ENCODE data around the gene FN3K. TPM values are rescaled to one million over a fixed set of nuclear protein-coding genes. Genes with fewer than 3 reads are reported as not detected.
"Not testable (repeated sequence)": the region's sequence is repeated elsewhere in the genome, so short reads cannot be mapped to it uniquely, and the experiment has no call there.

FN3K gene
- total and polyA plus RNA-seq, 4 experiments from 2014 or later = 0.26 to 8.1 (median 3.0) TPM

GRCh38 chr17:82767041-82767754 is 31.8 kb downstream of the FN3K start:
- no peaks in the 10 kb centered on the region for H3K4me1 ChIP-seq (ENCODE audit: insufficient read depth, low read length)
- Mint-ChIP-seq H3K27me3 (no peaks in the 10 kb centered on the region), H3K9me3 (no peaks in the 10 kb centered on the region), H3K4me1 (peaks cover 0 to 13% (median 10%) of the 10 kb centered on the region in 4 donors), H3K27ac (no peak overlapping the region), H3K36me3 (peaks cover 45 to 50% of the 10 kb centered on the region in 2 donors), H3K4me3 (no peak overlapping the region)
- intact Hi-C loops (cut with micrococcal nuclease) = no loop called here
- H3K9me3 ChIP-seq (ENCODE audit: control insufficient read depth in 1 of 2, low read length in 2 of 2) = no peaks in the 10 kb centered on the region
- peaks cover 24% of the 10 kb centered on the region for H3K36me3 ChIP-seq (ENCODE audit: insufficient read depth, low read length)
- peak in 4 of 5 donors; percentile 16 to 26 (median 17) for DNase-seq
- H3K4me3 ChIP-seq (ENCODE audit: low read length in 2 of 2) = no peak overlapping the region
- POLR2A ChIA-PET (ENCODE audit: partially characterized antibody) = no interaction called here
- H3K27ac ChIP-seq (ENCODE audit: low read depth, low read length) = no peak overlapping the region
- CTCF ChIA-PET (ENCODE audit: partially characterized antibody) = no interaction called here
- no peaks in the 10 kb centered on the region for H3K27me3 ChIP-seq (ENCODE audit: insufficient read depth, low read length)

- CTCF ChIA-PET (ENCODE audit: partially characterized antibody) = interaction anchor here (0.7 kb wide), 1 partner anchor 13 kb away, joined by 4 read pairs; no protein-coding TSS in a partner anchor
- H3K36me3 Mint-ChIP-seq = peaks cover 46 to 50% of the 10 kb centered on the region in 2 donors
- Histone ChIP-seq H3K27me3 (ENCODE audit: insufficient read depth, low read length) (no peaks in the 10 kb centered on the region), H3K36me3 (ENCODE audit: insufficient read depth, low read length) (peaks cover 31% of the 10 kb centered on the region), H3K4me1 (ENCODE audit: insufficient read depth, low read length) (no peaks in the 10 kb centered on the region), H3K9me3 (ENCODE audit: control insufficient read depth in 1 of 2, low read length in 2 of 2) (no peaks in the 10 kb centered on the region), H3K27ac (ENCODE audit: low read depth, low read length) (no peak overlapping the region), H3K4me3 (ENCODE audit: low read length in 2 of 2) (no peak overlapping the region)
- DNase-seq = no peak
- H3K27me3 Mint-ChIP-seq = no peaks in the 10 kb centered on the region
- intact Hi-C loops (cut with micrococcal nuclease) = no loop called here
- POLR2A ChIA-PET (ENCODE audit: partially characterized antibody) = interaction anchor here (1.0 kb wide), 1 partner anchor 148 kb away, joined by 3 read pairs; no protein-coding TSS in a partner anchor
- no peaks in the 10 kb centered on the region for H3K9me3 Mint-ChIP-seq
- no peak overlapping the region for H3K27ac Mint-ChIP-seq
- no peak overlapping the region for H3K4me3 Mint-ChIP-seq
- H3K4me1 Mint-ChIP-seq = peaks cover 0 to 11% (median 9%) of the 10 kb centered on the region in 4 donors
These were observed 33.6 kb downstream of the FN3K start for GRCh38 chr17:82769041-82769440.

GRCh38 chr17:82772026-82772425 is 36.6 kb downstream of the FN3K start:
- intact Hi-C loops (cut with micrococcal nuclease) = loop anchor here (10.0 kb wide), 1 partner anchor 417 kb away; the partner anchor contains the start of gene TEX19
- POLR2A ChIA-PET (ENCODE audit: partially characterized antibody) = no interaction called here
- no peak overlapping the region for H3K27ac Mint-ChIP-seq
- DNase-seq = no peak
- peaks cover 0 to under 1% (median 0%) of the 10 kb centered on the region in 8 donors for H3K9me3 Mint-ChIP-seq
- Histone ChIP-seq H3K27me3 (ENCODE audit: insufficient read depth, low read length) (no peaks in the 10 kb centered on the region), H3K4me3 (ENCODE audit: low read length in 2 of 2) (no peak overlapping the region), H3K4me1 (ENCODE audit: insufficient read depth, low read length) (peaks cover 9% of the 10 kb centered on the region), H3K27ac (ENCODE audit: low read depth, low read length) (no peak overlapping the region), H3K36me3 (ENCODE audit: insufficient read depth, low read length) (peaks cover 25% of the 10 kb centered on the region), H3K9me3 (ENCODE audit: control insufficient read depth in 1 of 2, low read length in 2 of 2) (no peaks in the 10 kb centered on the region)
- H3K4me3 Mint-ChIP-seq = no peak overlapping the region
- peaks cover 6 to 13% (median 11%) of the 10 kb centered on the region in 4 donors for H3K4me1 Mint-ChIP-seq
- CTCF ChIA-PET (ENCODE audit: partially characterized antibody) = interaction anchor here (1.7 kb wide), 1 partner anchor 10 kb away, joined by 5 read pairs; no protein-coding TSS in a partner anchor
- H3K27me3 Mint-ChIP-seq = no peaks in the 10 kb centered on the region
- peaks cover 35 to 36% of the 10 kb centered on the region in 2 donors for H3K36me3 Mint-ChIP-seq

DNA sequence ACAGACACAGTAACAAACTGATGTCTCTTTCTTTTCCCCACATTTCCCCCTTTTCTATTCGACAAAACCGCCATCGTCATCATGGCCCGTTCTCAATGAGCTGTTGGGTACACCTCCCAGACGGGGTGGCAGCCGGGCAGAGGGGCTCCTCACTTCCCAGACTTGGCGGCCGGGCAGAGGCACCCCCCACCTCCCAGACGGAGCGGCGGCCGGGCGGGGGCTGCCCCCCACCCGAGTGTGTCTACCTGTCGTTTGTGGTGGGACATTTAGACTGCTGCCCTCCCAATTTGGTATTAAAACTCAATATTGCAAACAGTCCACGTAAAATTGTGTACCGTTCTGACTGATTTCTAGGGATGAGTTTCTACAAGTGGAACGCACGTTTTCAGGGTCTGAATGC is 39.0 kb downstream of the FN3K start:
- H3K9me3 Mint-ChIP-seq; POLR2A ChIA-PET (ENCODE audit: partially characterized antibody); H3K4me3 ChIP-seq (ENCODE audit: low read length in 2 of 2); H3K4me1 ChIP-seq (ENCODE audit: insufficient read depth, low read length); H3K27ac ChIP-seq (ENCODE audit: low read depth, low read length); H3K27me3 Mint-ChIP-seq; H3K9me3 ChIP-seq (ENCODE audit: control insufficient read depth in 1 of 2, low read length in 2 of 2); DNase-seq; H3K27ac Mint-ChIP-seq; H3K27me3 ChIP-seq (ENCODE audit: insufficient read depth, low read length): not testable (repeated sequence)
- H3K36me3 Mint-ChIP-seq = peaks cover 22 to 23% of the 10 kb centered on the region in 2 donors
- peaks cover 6 to 11% (median 11%) of the 10 kb centered on the region in 4 donors for H3K4me1 Mint-ChIP-seq
- intact Hi-C loops (cut with micrococcal nuclease) = loop anchor here (2.0 to 10.0 kb wide), 2 partner anchors 106 to 420 kb away; partner anchors contain the start of gene TEX19
- peaks cover 16% of the 10 kb centered on the region for H3K36me3 ChIP-seq (ENCODE audit: insufficient read depth, low read length)
- peak overlapping the region in 1 of 8 donors; percentile 29 for H3K4me3 Mint-ChIP-seq
- CTCF ChIA-PET (ENCODE audit: partially characterized antibody) = interaction anchor here (0.9 to 1.3 kb wide), 5 partner anchors 15 to 427 kb away, joined by 3 to 5 read pairs (median 3); no protein-coding TSS in a partner anchor

DNA sequence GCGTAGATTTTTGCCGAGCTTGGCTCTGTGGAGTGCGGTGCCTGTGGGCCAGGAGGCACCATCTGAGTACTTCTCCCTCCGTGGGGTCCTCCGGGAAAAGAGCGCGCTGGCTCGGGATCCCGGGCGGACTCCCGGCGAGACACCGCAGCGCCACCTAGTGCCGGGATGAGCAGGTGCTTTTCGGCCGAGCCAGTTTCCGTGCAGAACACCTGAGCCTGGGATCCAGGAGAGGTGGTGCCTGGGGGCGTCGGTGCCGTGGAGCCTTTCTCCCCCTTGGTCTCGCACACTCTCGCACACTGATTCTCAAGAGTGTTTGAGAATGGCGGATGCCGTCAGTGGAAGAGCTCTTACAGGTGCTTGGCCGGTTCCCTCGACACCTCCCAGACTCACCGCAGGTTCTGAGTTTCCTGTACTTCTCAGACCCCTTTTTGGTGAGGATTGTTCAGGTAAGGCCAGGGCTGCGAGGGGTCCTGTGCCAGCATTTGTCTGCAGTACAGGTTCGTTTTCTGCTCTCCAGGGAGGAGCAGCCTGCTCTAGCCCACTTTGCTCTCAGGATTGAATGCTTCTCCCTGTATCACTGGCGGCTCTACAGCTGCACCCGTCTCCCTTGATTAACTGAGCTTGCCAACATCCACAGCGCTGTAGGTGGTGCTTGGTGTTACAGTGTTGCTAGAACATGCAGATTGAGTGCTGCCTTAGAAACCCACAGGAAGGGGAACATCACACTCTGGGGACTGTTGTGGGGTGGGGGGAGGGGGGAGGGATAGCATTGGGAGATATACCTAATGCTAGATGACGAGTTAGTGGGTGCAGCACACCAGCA is 39.8 kb downstream of the FN3K start:
- no peaks in the 10 kb centered on the region for H3K27me3 ChIP-seq (ENCODE audit: insufficient read depth, low read length)
- no peaks in the 10 kb centered on the region for H3K27me3 Mint-ChIP-seq
- intact Hi-C loops (cut with micrococcal nuclease) = loop anchor here (2.0 to 10.0 kb wide), 2 partner anchors 106 to 420 kb away; partner anchors contain the start of gene TEX19
- H3K27ac Mint-ChIP-seq = peak overlapping the region in 2 of 7 donors; percentile 41 to 77
- peak overlapping the region in 2 of 8 donors; percentile 29 to 69 for H3K4me3 Mint-ChIP-seq
- ChIA-PET POLR2A (ENCODE audit: partially characterized antibody) (no interaction called here), CTCF (ENCODE audit: partially characterized antibody) (interaction anchor here (0.8 to 1.3 kb wide), 6 partner anchors 12 to 426 kb away, joined by 3 to 6 read pairs (median 4); no protein-coding TSS in a partner anchor)
- H3K4me1 ChIP-seq (ENCODE audit: insufficient read depth, low read length) = peaks cover 9% of the 10 kb centered on the region
- H3K4me3 ChIP-seq (ENCODE audit: low read length in 2 of 2) = no peak overlapping the region
- H3K27ac ChIP-seq (ENCODE audit: low read depth, low read length) = no peak overlapping the region
- no peaks in the 10 kb centered on the region for H3K9me3 ChIP-seq (ENCODE audit: control insufficient read depth in 1 of 2, low read length in 2 of 2)
- DNase-seq = peak in 1 of 5 donors; percentile 31
- H3K9me3 Mint-ChIP-seq = peaks cover 0 to 1% (median 0%) of the 10 kb centered on the region in 8 donors
- peaks cover 10% of the 10 kb centered on the region for H3K36me3 ChIP-seq (ENCODE audit: insufficient read depth, low read length)
- H3K36me3 Mint-ChIP-seq = peaks cover 17 to 19% of the 10 kb centered on the region in 2 donors
- peaks cover 6 to 11% (median 11%) of the 10 kb centered on the region in 4 donors for H3K4me1 Mint-ChIP-seq

- no peak overlapping the region for H3K4me3 Mint-ChIP-seq
- H3K27me3 Mint-ChIP-seq = no peaks in the 10 kb centered on the region
- ChIA-PET POLR2A (ENCODE audit: partially characterized antibody) (no interaction called here), CTCF (ENCODE audit: partially characterized antibody) (no interaction called here)
- Histone ChIP-seq H3K36me3 (ENCODE audit: insufficient read depth, low read length) (peaks cover 11% of the 10 kb centered on the region), H3K27ac (ENCODE audit: low read depth, low read length) (no peak overlapping the region), H3K4me3 (ENCODE audit: low read length in 2 of 2) (no peak overlapping the region), H3K9me3 (ENCODE audit: control insufficient read depth in 1 of 2, low read length in 2 of 2) (no peaks in the 10 kb centered on the region), H3K27me3 (ENCODE audit: insufficient read depth, low read length) (no peaks in the 10 kb centered on the region), H3K4me1 (ENCODE audit: insufficient read depth, low read length) (peaks cover 9% of the 10 kb centered on the region)
- peaks cover 0 to 1% (median 0%) of the 10 kb centered on the region in 8 donors for H3K9me3 Mint-ChIP-seq
- intact Hi-C loops (cut with micrococcal nuclease) = loop anchor here (10.0 kb wide), 1 partner anchor 422 kb away; the partner anchor contains the start of gene TEX19
- peak overlapping the region in 1 of 7 donors; percentile 88 for H3K27ac Mint-ChIP-seq
- peaks cover 17 to 18% of the 10 kb centered on the region in 2 donors for H3K36me3 Mint-ChIP-seq
- no peak for DNase-seq
- H3K4me1 Mint-ChIP-seq = peaks cover 6 to 11% (median 11%) of the 10 kb centered on the region in 4 donors
These were observed 41.0 kb downstream of the FN3K start for GRCh38 chr17:82776454-82776853.
